Activated CD8-positive, alpha-beta T cell treated with anti-CD3 and anti-CD28 coated beads, Interleukin-2, amount 10 ng/mL, durations not matched to agents 7 days and 5 days (primary cell): ENCODE data around the gene DIO3. TPM values are rescaled to one million over a fixed set of nuclear protein-coding genes. Genes with fewer than 3 reads are reported as not detected.
A peak's percentile ranks its signal among the peaks of the same experiment; 100 is the strongest.

Experiments
- ATAC-seq: fragments of 150-1000 bp; cut with Tn5 transposase; one replicate; pipeline ENCODE4 v1.10.0; 2021; ENCODE audit warnings: moderate library complexity
- CTCF ChIA-PET: fragments of 350-600 bp; sonication (Branson Sonifier 250); formaldehyde crosslinking; loops from one replicate; lab custom pipeline; 2021; ENCODE audit warnings: antibody characterized with exemption; lab: Charles Lee
- POLR2A ChIA-PET: fragments of 350-600 bp; sonication (Branson Sonifier 250); formaldehyde crosslinking; loops from one replicate; lab custom pipeline; 2021; ENCODE audit warnings: antibody characterized with exemption; lab: Charles Lee
- DNase-seq: peaks from one replicate; pipeline ENCODE4 v3.0.0-alpha.2; 2020
- H3K27ac Mint-ChIP-seq: one replicate; pipeline ENCODE4 v1.8.0; 2021; ENCODE audit warnings: mild to moderate bottlenecking, mixed read lengths
- H3K27me3 Mint-ChIP-seq: one replicate; pipeline ENCODE4 v1.8.0; 2021; ENCODE audit warnings: low read depth, mixed read lengths
- H3K36me3 Mint-ChIP-seq: one replicate; pipeline ENCODE4 v1.8.0; 2021; ENCODE audit warnings: low read depth, mixed read lengths
- H3K4me1 Mint-ChIP-seq: one replicate; pipeline ENCODE4 v1.8.0; 2021; ENCODE audit warnings: low read depth, mixed read lengths
- H3K4me3 Mint-ChIP-seq: one replicate; pipeline ENCODE4 v1.8.0; 2021; ENCODE audit warnings: mild to moderate bottlenecking, mixed read lengths
- H3K9me3 Mint-ChIP-seq: one replicate; pipeline ENCODE4 v1.8.0; 2022; ENCODE audit warnings: mixed read lengths; ENCODE audit not compliant: insufficient read depth
- total RNA-seq, 2 experiments: library from RNA; stranded (reverse); gene quantifications; one replicate each; pipeline ENCODE4 v1.2.3, GENCODE V29; 2021

DIO3 gene
- total RNA-seq, 2 experiments from 2014 or later = not detected

DNA sequence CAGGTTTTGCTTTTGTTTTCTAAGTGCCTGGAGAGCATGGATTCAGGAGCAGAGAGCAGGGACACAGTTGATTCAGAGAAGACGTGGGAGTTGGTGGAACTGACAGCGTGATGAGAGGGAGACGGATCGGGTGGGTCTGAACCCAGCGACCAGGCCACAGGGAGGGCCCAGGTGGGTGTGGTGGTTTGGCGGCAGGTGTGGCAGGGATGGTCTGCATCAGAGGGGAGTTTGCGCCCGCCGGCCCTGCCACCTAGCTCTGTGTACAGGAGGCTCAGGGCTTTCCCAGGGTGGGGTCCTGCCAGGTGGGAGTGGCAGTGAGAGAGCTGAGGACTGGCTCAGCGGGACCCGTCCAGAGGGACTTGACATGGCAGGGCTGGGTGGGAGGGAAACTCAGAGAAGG, 33.3 kb upstream of the DIO3 start:
- Mint-ChIP-seq H3K36me3 (no peaks in the 10 kb centered on the region), H3K4me3 (no peak overlapping the region), H3K27ac (no peak overlapping the region), H3K27me3 (peaks cover 3% of the 10 kb centered on the region), H3K4me1 (peaks cover 8% of the 10 kb centered on the region), H3K9me3 (no peaks in the 10 kb centered on the region)
- DNase-seq = no peak
- ChIA-PET CTCF (no interaction called here), POLR2A (no interaction called here)
- no peak for ATAC-seq

DNA sequence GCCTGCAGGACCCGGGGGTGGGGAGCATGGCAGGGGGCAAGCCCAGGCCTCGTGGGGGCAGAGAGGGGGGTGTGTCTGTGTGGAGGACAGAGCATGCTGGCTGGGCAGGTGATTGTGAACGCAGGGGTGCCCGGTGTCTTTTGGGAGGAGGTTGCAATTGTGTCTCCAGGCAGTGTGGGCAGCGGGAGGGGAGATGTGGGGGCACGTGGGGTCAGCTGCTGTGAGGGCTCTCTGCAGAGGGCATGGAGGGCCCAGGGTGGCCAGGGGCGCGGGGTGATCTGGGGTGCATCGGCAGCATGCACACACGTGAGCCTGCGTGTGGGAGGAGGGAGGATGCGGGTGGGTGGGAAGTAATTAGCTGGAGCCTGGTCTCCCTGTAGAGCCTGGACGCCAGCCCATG, 32.2 kb upstream of the DIO3 start:
- H3K9me3 Mint-ChIP-seq = no peaks in the 10 kb centered on the region
- DNase-seq (no peak), ATAC-seq (no peak)
- H3K36me3 Mint-ChIP-seq = no peaks in the 10 kb centered on the region
- H3K4me3 Mint-ChIP-seq = no peak overlapping the region
- H3K27ac Mint-ChIP-seq = no peak overlapping the region
- peaks cover 3% of the 10 kb centered on the region for H3K27me3 Mint-ChIP-seq
- ChIA-PET POLR2A (no interaction called here), CTCF (no interaction called here)
- peaks cover 8% of the 10 kb centered on the region for H3K4me1 Mint-ChIP-seq

DNA sequence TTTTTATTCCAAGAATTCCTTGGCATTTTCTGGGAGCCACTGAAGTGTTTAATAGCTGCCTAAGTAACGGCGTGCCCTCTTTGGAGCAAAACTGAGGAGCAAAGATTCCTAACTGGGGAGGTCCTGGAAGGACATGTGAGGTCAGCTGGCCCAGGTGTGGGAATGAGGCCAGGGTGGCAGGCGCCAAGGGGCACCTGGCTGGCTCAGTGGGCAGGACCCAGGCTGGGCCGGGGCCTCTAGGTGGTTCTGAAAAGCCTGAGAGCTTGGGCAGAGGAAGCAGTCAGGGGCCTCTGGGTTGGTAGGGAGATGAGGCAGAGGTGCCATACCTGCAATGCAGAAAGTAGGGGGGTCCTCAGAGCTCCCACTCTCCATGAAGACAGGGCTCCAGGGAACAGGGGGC, 27.1 kb upstream of the DIO3 start:
- H3K36me3 Mint-ChIP-seq = no peaks in the 10 kb centered on the region
- ChIA-PET CTCF (no interaction called here), POLR2A (no interaction called here)
- H3K27me3 Mint-ChIP-seq = peaks cover 7% of the 10 kb centered on the region
- H3K4me1 Mint-ChIP-seq = peaks cover 41% of the 10 kb centered on the region
- H3K9me3 Mint-ChIP-seq = no peaks in the 10 kb centered on the region
- H3K4me3 Mint-ChIP-seq = no peak overlapping the region
- H3K27ac Mint-ChIP-seq = no peak overlapping the region
- DNase-seq = no peak
- ATAC-seq = no peak

DNA sequence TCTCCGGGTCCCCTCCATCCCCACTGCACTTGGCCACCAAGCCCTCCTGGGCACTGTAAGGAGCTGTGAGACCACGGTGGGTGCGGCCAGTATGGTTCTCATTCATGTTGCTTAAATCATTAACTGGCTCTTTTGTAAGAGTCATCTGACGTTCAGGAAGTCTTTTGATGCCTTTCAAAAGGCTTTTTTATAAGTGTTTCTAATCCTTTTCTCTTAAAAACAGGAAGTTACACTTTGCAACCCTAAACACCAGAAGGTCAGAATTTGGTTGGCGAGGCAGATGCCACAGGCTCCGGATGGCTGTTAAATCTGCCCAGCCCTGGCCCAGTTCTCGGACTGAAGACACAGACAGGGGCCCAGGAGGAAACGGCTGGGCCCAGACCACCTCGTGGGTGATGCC, 26.1 kb upstream of the DIO3 start:
- ATAC-seq (no peak), DNase-seq (peak; percentile 23)
- ChIA-PET POLR2A (no interaction called here), CTCF (no interaction called here)
- Mint-ChIP-seq H3K4me3 (no peak overlapping the region), H3K4me1 (peaks cover 37% of the 10 kb centered on the region), H3K36me3 (no peaks in the 10 kb centered on the region), H3K9me3 (no peaks in the 10 kb centered on the region), H3K27ac (peak overlapping the region; percentile 68), H3K27me3 (peaks cover 7% of the 10 kb centered on the region)

DNA sequence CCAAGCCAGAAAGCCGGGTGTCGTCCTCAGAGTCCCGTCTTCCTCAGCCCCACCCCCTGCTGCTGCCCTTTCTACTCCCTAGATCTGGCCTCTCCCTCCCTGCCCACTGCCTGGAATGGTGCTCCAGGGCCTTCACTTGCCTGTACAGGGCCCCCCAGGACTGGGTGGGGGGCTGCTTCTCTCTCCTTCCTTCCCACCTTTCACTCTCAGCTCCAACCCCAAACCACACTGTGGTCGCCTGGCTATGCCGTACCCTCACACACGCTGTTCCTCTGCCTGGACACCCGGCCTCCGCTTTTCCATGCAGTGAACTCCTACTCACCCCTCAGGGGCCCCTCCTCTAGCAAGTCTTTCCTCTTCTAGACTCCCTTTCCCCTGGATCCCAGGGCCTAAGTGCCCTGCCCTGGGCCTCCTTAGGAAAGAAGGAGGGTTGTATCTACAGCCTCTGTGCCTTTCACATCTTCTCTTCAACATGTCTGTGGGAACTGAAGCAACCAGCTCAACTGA, 25.5 kb upstream of the DIO3 start:
- Mint-ChIP-seq H3K9me3 (no peaks in the 10 kb centered on the region), H3K4me1 (peaks cover 33% of the 10 kb centered on the region), H3K4me3 (no peak overlapping the region), H3K27me3 (peaks cover 5% of the 10 kb centered on the region), H3K36me3 (no peaks in the 10 kb centered on the region), H3K27ac (peak overlapping the region; percentile 68)
- DNase-seq (no peak), ATAC-seq (no peak)
- CTCF ChIA-PET = no interaction called here
- POLR2A ChIA-PET = interaction anchor here (0.8 kb wide), 1 partner anchor 12 kb away, joined by 3 read pairs; no protein-coding TSS in a partner anchor

DNA sequence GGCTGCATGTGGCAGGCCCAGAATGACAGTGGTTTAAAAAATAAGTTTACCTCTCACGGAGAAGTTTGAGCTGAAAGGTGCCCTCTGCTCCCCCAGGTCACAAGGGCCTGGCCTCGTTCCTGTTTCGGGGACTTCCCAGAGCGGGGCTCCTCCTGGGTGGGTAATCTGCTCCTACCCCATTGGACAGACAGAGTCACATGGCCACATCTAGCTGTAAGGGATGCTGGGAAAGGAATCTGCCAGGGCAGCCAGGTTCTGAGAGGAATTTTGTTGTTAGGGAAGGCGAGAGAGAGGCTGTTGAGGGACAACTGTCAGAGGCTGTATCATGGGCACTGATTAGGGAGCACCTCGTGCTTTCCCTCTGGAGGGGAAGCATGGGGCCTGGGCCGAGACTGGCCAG, 24.0 kb upstream of the DIO3 start:
- Mint-ChIP-seq H3K27me3 (peaks cover 5% of the 10 kb centered on the region), H3K4me1 (peaks cover 33% of the 10 kb centered on the region), H3K27ac (no peak overlapping the region), H3K9me3 (no peaks in the 10 kb centered on the region), H3K4me3 (no peak overlapping the region), H3K36me3 (no peaks in the 10 kb centered on the region)
- ChIA-PET POLR2A (interaction anchor here (0.6 kb wide), 1 partner anchor 1997 kb away, joined by 3 read pairs; no protein-coding TSS in a partner anchor), CTCF (no interaction called here)
- DNase-seq (no peak), ATAC-seq (no peak)

DNA sequence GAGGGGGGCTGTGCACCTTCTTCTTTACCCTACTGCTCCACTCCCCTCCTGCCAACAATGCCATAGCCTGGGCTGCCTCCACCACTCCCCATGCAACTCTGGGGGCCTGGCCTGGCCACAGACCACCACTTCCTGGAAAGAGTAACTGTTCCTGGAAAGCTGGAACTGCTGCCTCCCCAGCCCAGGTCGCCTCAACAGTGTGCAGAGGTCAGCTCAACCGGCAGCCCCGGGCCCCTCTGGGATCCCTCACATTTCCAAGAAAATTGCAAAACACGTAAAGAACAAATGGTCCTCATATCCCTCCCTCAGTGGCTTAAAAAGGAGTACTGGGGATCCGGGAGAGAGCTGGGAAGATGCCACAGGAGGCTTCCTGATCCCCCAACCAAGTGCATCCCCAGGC, 22.4 kb upstream of the DIO3 start:
- H3K9me3 Mint-ChIP-seq = peaks cover 6% of the 10 kb centered on the region
- peaks cover 33% of the 10 kb centered on the region for H3K4me1 Mint-ChIP-seq
- H3K27ac Mint-ChIP-seq = no peak overlapping the region
- ATAC-seq (no peak), DNase-seq (no peak)
- H3K36me3 Mint-ChIP-seq = no peaks in the 10 kb centered on the region
- H3K4me3 Mint-ChIP-seq = no peak overlapping the region
- ChIA-PET CTCF (no interaction called here), POLR2A (no interaction called here)
- H3K27me3 Mint-ChIP-seq = peaks cover 5% of the 10 kb centered on the region

DNA sequence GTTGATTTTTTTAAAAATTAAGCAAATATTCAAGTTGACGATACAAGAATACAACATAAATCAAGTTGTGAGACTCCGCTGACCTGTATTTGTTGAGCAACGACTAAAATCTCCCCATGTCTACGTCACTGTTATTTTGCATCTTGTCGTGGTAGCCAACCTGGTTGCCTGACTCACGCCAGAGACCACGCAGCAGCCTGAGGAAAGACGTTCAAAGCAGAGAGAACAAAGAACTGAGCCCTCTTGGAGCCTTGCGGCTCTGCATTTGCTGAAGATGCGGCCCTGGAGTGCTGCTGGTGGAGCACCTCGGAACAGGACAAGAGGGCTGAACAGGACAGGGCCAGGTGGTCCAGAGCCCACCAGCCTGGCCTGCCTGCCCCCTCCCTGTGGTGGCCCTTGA, 21.4 kb upstream of the DIO3 start:
- POLR2A ChIA-PET = no interaction called here
- CTCF ChIA-PET = no interaction called here
- no peak overlapping the region for H3K4me3 Mint-ChIP-seq
- no peak overlapping the region for H3K27ac Mint-ChIP-seq
- DNase-seq (no peak), ATAC-seq (no peak)
- H3K4me1 Mint-ChIP-seq = peaks cover 30% of the 10 kb centered on the region
- H3K9me3 Mint-ChIP-seq = peaks cover 8% of the 10 kb centered on the region
- H3K36me3 Mint-ChIP-seq = no peaks in the 10 kb centered on the region
- H3K27me3 Mint-ChIP-seq = peaks cover 5% of the 10 kb centered on the region

DNA sequence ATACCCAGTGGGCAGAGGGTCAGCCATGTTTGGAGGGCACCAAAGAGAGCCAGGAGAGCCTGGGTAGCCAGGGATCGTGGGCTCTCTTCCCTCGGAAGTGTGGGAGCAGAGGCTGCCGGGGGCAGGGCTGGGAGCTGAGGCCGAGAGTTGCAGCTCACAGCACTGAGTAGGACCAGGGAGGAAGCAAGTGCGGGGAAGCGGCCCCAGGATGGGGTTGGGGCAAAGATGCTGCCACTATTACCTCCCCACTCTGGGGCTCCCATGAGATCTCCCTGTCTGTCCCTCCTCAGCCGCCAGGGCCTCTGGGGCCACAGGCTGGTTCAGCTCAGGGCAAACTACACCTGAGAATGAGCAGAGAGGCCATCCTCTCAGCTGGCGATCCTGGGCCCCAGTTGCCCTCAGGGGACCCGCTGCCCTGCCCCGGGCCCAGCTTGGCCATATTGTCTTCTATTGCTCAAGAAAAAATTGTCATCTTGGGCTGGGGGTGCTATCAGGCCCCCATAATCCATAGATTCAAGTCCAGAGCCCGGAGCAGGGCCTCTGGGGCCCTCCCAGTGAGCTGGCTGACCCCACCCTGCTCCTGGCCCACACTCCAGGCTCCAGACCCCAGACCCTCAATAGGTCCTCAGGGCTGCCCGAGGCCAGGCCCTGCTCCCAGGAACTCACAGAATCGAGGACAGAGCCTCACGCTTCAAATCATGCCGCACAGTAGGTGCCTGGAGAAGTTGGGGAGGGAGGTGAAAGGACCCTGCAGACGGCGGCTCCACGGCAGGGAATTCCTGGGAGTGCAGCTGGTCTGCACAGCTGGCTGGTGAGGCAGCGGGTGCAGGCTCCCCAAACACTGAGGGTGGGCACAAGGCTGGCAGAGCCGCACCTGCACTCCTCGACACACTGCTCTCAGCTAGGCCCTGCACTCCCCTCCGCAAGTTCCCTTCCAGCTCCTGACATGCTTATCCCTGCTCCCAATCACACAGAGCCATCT, 20.5 kb upstream of the DIO3 start:
- CTCF ChIA-PET = no interaction called here
- H3K9me3 Mint-ChIP-seq = peaks cover 8% of the 10 kb centered on the region
- ATAC-seq (no peak), DNase-seq (no peak)
- H3K4me1 Mint-ChIP-seq = peaks cover 21% of the 10 kb centered on the region
- H3K4me3 Mint-ChIP-seq = no peak overlapping the region
- POLR2A ChIA-PET = no interaction called here
- no peaks in the 10 kb centered on the region for H3K36me3 Mint-ChIP-seq
- H3K27ac Mint-ChIP-seq = no peak overlapping the region
- H3K27me3 Mint-ChIP-seq = peaks cover 5% of the 10 kb centered on the region

DNA sequence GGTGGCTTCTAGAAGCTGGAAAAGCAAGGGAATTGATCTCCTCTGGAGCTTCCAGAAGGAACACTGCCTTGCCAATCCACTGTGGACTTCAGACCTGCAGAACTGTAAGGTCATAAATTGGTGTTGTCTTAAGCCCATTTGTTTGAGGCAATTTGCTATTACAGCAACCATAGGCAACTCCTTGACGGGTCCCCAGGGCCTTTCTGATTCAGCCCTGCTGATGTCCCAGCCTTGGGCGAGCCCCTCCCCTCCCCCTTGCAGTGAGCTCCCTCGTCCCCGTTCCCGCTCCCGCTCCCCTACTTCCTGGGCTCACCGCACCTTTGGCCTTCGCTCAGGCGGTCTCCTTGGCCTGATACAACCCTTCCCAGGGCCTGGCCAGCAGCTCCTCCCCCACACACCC, 18.9 kb upstream of the DIO3 start:
- H3K36me3 Mint-ChIP-seq = no peaks in the 10 kb centered on the region
- peaks cover 10% of the 10 kb centered on the region for H3K4me1 Mint-ChIP-seq
- H3K4me3 Mint-ChIP-seq = no peak overlapping the region
- CTCF ChIA-PET = no interaction called here
- POLR2A ChIA-PET = no interaction called here
- no peak overlapping the region for H3K27ac Mint-ChIP-seq
- H3K27me3 Mint-ChIP-seq = no peaks in the 10 kb centered on the region
- peaks cover 8% of the 10 kb centered on the region for H3K9me3 Mint-ChIP-seq
- no peak for DNase-seq
- no peak for ATAC-seq

DNA sequence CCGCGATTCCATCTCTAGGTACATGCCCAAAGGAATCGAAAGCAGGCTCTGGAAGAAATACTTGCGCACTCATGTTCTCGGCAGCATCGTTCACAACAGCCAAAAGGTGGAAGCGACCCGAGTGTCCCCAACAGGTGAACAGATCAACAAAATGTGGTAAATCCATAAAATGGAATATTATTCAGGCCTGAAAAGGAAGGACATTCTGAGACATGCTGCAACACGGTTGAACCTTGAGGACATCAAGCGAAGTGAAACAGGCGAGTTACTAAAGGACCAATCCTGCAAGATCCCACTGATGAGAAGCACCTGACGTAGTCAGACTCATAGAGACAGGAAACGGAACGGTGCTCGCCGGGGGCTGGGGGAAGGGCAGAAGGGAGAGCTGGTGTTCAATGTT, 17.5 kb upstream of the DIO3 start:
- ATAC-seq (no peak), DNase-seq (no peak)
- Mint-ChIP-seq H3K4me1 (peaks cover 3% of the 10 kb centered on the region), H3K27ac (no peak overlapping the region), H3K27me3 (no peaks in the 10 kb centered on the region), H3K9me3 (peaks cover 8% of the 10 kb centered on the region), H3K36me3 (no peaks in the 10 kb centered on the region), H3K4me3 (no peak overlapping the region)
- ChIA-PET POLR2A (no interaction called here), CTCF (no interaction called here)

DNA sequence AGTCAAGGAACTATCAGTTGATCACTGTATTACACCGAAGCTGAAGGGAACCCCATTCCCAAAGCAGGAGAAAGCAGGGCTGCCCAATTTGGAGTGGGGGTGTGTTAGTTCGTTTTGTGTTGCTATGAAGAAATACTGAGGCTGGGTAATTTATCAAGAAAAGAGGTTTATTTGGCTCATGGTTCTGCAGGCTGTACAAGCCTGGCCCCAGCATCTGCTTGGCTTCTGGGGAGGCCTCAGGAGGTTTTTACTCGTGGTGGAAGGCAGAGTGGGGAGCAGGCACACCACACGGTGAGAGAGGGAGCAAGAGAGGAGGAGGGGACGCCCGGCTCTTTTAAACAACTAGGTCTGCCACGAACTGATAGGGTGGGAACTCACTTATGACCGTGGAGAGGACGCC, 16.7 kb upstream of the DIO3 start:
- H3K36me3 Mint-ChIP-seq = no peaks in the 10 kb centered on the region
- POLR2A ChIA-PET = no interaction called here

More for the DNA sequence above, 16.7 kb upstream of the DIO3 start:
- CTCF ChIA-PET = no interaction called here
- DNase-seq (no peak), ATAC-seq (no peak)
- no peaks in the 10 kb centered on the region for H3K27me3 Mint-ChIP-seq
- H3K4me1 Mint-ChIP-seq = no peaks in the 10 kb centered on the region
- no peak overlapping the region for H3K4me3 Mint-ChIP-seq
- peaks cover 8% of the 10 kb centered on the region for H3K9me3 Mint-ChIP-seq
- H3K27ac Mint-ChIP-seq = no peak overlapping the region
